H1 (cell line): ENCODE results near the gene CALR. TPM values are rescaled to one million over a fixed set of nuclear protein-coding genes. Genes with fewer than 3 reads are reported as not detected.
A peak's percentile ranks its signal among the peaks of the same experiment; 100 is the strongest.

Source experiments
- ASH2L ChIP-seq: fragments of 200-600, 300-600 bp; sonication (generic); IDR thresholded peaks from one replicate; pipeline ENCODE4 v1.7.1; 2017; ENCODE audit warnings: low read length
- ATF2 ChIP-seq: IDR thresholded peaks from 2 replicates; pipeline ENCODE4 v1.6.1; 2012; ENCODE audit warnings: low read length, inconsistent platforms
- BRCA1 ChIP-seq: IDR thresholded peaks from 2 replicates; pipeline ENCODE4 v1.6.1; 2012; ENCODE audit warnings: low read depth, low read length, improper control_type of control experiment
- CHD2 ChIP-seq: IDR thresholded peaks from 2 replicates; pipeline ENCODE4 v1.6.1; 2012; ENCODE audit warnings: low read length, improper control_type of control experiment
- CREB1 ChIP-seq: IDR thresholded peaks from 2 replicates; pipeline ENCODE4 v1.6.1; 2012; ENCODE audit warnings: inconsistent platforms
- CTCF ChIP-seq, 3 experiments: IDR thresholded peaks; 1 replicate in 2 of 3; 2 replicates in 1 of 3; pipeline versions ENCODE4 v1.5.1 to v1.6.1; 2011; ENCODE audit warnings: low read length in 3 of 3, mild to moderate bottlenecking in 3 of 3, inconsistent platforms in 2 of 3, low read depth in 1 of 3, moderate library complexity in 1 of 3; ENCODE audit not compliant: insufficient read depth in 1 of 3; ENCODE audit errors: control extremely low read depth in 1 of 3
- E2F6 ChIP-seq: IDR thresholded peaks from 2 replicates; pipeline ENCODE4 v1.6.1; 2012; ENCODE audit warnings: inconsistent platforms
- HDAC6 ChIP-seq: IDR thresholded peaks from one replicate; pipeline ENCODE4 v1.7.1; 2012; ENCODE audit warnings: low read depth, mild to moderate bottlenecking, inconsistent platforms, low read length, moderate library complexity
- JUND ChIP-seq: IDR thresholded peaks from 2 replicates; pipeline ENCODE4 v1.6.1; 2011; ENCODE audit warnings: mild to moderate bottlenecking, improper control_type of control experiment, low read length
- KDM4A ChIP-seq: IDR thresholded peaks from one replicate; pipeline ENCODE4 v1.7.1; 2012; ENCODE audit warnings: low read depth, mild to moderate bottlenecking, moderate library complexity, low read length, inconsistent platforms; ENCODE audit not compliant: severe bottlenecking
- NRF1 ChIP-seq: IDR thresholded peaks from 2 replicates; pipeline ENCODE4 v1.6.1; 2011; ENCODE audit warnings: mild to moderate bottlenecking, low read depth, low read length, improper control_type of control experiment
- RAD21 ChIP-seq, 2 experiments: IDR thresholded peaks in 1 of 2; conservative IDR thresholded peaks in 1 of 2; 2 replicates each; pipeline ENCODE4 v1.6.1; 2011; ENCODE audit warnings: low read depth in 2 of 2, low read length in 2 of 2, improper control_type of control experiment in 1 of 2, inconsistent platforms in 1 of 2, mild to moderate bottlenecking in 1 of 2, moderate library complexity in 1 of 2
- RFX5 ChIP-seq: IDR thresholded peaks from 2 replicates; pipeline ENCODE4 v1.6.1; 2011; ENCODE audit warnings: low read depth, low read length, improper control_type of control experiment, borderline replicate concordance
- SIN3A ChIP-seq, 2 experiments: IDR thresholded peaks in 1 of 2; conservative IDR thresholded peaks in 1 of 2; 2 replicates each; pipeline ENCODE4 v1.6.1; 2011 to 2012; ENCODE audit warnings: low read length in 2 of 2, improper control_type of control experiment in 1 of 2, low read depth in 1 of 2, mild to moderate bottlenecking in 1 of 2
- SP2 ChIP-seq: IDR thresholded peaks from 2 replicates; pipeline ENCODE4 v1.6.1; 2012; ENCODE audit warnings: mild to moderate bottlenecking, low read length, inconsistent platforms
- TAF1 ChIP-seq: IDR thresholded peaks from 2 replicates; pipeline ENCODE4 v1.6.1; 2011; ENCODE audit warnings: mild to moderate bottlenecking, low read depth, low read length
- TAF7 ChIP-seq: optimal IDR thresholded peaks from 2 replicates; pipeline ENCODE3; 2011; ENCODE audit warnings: low read depth, mild to moderate bottlenecking, inconsistent platforms, low read length, moderate library complexity, borderline replicate concordance
- TCF12 ChIP-seq: IDR thresholded peaks from 2 replicates; pipeline ENCODE4 v1.6.1; 2011; ENCODE audit warnings: low read depth, mild to moderate bottlenecking, low read length
- TEAD4 ChIP-seq: IDR thresholded peaks from 2 replicates; pipeline ENCODE4 v1.6.1; 2012; ENCODE audit warnings: low read depth, low read length, inconsistent platforms, mixed read lengths
- polyA plus RNA-seq, 7 experiments: library from polyadenylated mRNA; depleted of rRNA in 3 of 7; stranded (reverse) in 5 of 7; unstranded in 2 of 7; fragments of >200 nt in 5 of 7; fragments of 200-250 nt in 2 of 7; gene quantifications; 1 replicate in 5 of 7; 2 replicates in 1 of 7; 4 replicates in 1 of 7; pipeline versions ENCODE4 v1.2.1 to v1.2.3, GENCODE V29; 2011 to 2013; ENCODE audit warnings: missing spikeins in 2 of 7, mixed read lengths in 2 of 7
- total RNA-seq: library from RNA; stranded (reverse); fragmentation: NEBNext Ultra II Directional; extraction: Animal tissue kit (Norgen Biotek cat#: 25700); gene quantifications from 2 replicates; pipeline ENCODE4 v1.2.1, GENCODE V29; 2021

Gene CALR
- total and polyA plus RNA-seq, 2 of the 8 experiments (the other 6 are each of a cell fraction or from before 2014, with no cell fraction given) = 591 to 1,155 TPM

- no peak for TF ChIP-seq BRCA1
- peak; percentile 99 for TF ChIP-seq TAF1
- TF ChIP-seq HDAC6 = no peak
- TF ChIP-seq ASH2L = peak; percentile 67
- TF ChIP-seq JUND = 0 out of 2 replicates have a peak, but pooled peaks have one; percentile 7
- no peak for TF ChIP-seq RAD21 (IDR thresholded peaks at IDR 0.05 in 1 of 2, conservative IDR thresholded peaks at IDR 0.05 in 1 of 2; ENCODE audit: low read depth in 2 of 2, low read length in 2 of 2)
- TF ChIP-seq E2F6 = no peak
- TF ChIP-seq CHD2 = no peak
- no peak for TF ChIP-seq CTCF (IDR thresholded peaks at IDR 0.05; ENCODE audit: control extremely low read depth in 1 of 3, insufficient read depth in 1 of 3, low read depth in 1 of 3, low read length in 3 of 3)
- TF ChIP-seq SIN3A (conservative IDR thresholded peaks at IDR 0.05 in 1 of 2, IDR thresholded peaks at IDR 0.05 in 1 of 2; ENCODE audit: low read depth in 1 of 2, low read length in 2 of 2) = no peak; a peak in 2 of 4 replicates
- no peak for TF ChIP-seq CREB1
- TF ChIP-seq TCF12 = no peak
- TF ChIP-seq KDM4A = peak; percentile 73
- no peak for TF ChIP-seq NRF1
- TF ChIP-seq SP2 = no peak
- TF ChIP-seq TEAD4 = no peak
- peak; percentile 93 for TF ChIP-seq TAF7
- TF ChIP-seq ATF2 = no peak
- no peak for TF ChIP-seq RFX5
Observed at GRCh38 chr19:12956446-12957388, 18.3 kb downstream of the CALR start, which contains the start of gene GADD45GIP1 (continued).
